GM06990 (cell line): ENCODE data around the gene ROM1.

Experiments used
- DNase-seq: peaks from one replicate; pipeline ENCODE4 v3.0.0-alpha.2; 2011; ENCODE audit not compliant: insufficient read length; ENCODE audit errors: extremely low read depth
- H3K27me3 ChIP-seq: replicated peaks from 2 replicates; pipeline ENCODE4 v1.6.0; 2011; ENCODE audit warnings: low read length; ENCODE audit not compliant: control insufficient read depth, insufficient read depth
- H3K36me3 ChIP-seq: 2 replicates; pipeline ENCODE4 v1.5.1; 2011; ENCODE audit warnings: low read length; ENCODE audit not compliant: control insufficient read depth, insufficient read depth
- H3K4me3 ChIP-seq: replicated peaks from 2 replicates; pipeline ENCODE4 v1.5.1; 2011; ENCODE audit warnings: low read depth, mild to moderate bottlenecking, control low read depth, low read length
- TF ChIP-seq, protein P1 (sequence below): IDR thresholded peaks from 2 replicates; pipeline ENCODE4 v1.5.1; 2011; ENCODE audit warnings: low read length, control low read depth, mild to moderate bottlenecking, inconsistent platforms; ENCODE audit not compliant: insufficient read depth, poor library complexity, severe bottlenecking

The ROM1 gene

DNA sequence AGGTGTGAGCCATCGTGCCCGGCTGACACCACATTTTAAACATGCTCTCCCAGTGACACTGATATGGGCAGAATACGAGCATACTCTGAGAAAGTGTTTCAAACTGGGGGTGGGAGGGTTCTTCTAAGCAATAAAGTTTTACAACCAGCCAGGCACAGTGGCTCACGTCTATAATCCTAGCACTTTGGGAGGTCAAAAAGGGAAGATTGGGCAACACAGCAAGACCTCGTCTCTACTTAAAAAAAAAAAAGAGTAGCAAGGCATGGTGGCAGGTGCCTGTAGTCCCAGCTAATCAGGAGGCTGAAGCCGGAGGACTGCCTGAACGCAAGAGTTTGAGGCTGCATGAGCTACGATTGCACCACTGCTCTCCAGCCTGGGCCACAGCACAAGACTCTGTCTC lies 31.2 kb downstream of the ROM1 start:
- H3K4me3 ChIP-seq, result no peak overlapping the region
- no peaks in the 10 kb centered on the region for H3K27me3 ChIP-seq
- TF ChIP-seq, protein P1, sequence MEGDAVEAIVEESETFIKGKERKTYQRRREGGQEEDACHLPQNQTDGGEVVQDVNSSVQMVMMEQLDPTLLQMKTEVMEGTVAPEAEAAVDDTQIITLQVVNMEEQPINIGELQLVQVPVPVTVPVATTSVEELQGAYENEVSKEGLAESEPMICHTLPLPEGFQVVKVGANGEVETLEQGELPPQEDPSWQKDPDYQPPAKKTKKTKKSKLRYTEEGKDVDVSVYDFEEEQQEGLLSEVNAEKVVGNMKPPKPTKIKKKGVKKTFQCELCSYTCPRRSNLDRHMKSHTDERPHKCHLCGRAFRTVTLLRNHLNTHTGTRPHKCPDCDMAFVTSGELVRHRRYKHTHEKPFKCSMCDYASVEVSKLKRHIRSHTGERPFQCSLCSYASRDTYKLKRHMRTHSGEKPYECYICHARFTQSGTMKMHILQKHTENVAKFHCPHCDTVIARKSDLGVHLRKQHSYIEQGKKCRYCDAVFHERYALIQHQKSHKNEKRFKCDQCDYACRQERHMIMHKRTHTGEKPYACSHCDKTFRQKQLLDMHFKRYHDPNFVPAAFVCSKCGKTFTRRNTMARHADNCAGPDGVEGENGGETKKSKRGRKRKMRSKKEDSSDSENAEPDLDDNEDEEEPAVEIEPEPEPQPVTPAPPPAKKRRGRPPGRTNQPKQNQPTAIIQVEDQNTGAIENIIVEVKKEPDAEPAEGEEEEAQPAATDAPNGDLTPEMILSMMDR, result no peak
- DNase-seq, result no peak
- H3K36me3 ChIP-seq, result peaks cover 17% of the 10 kb centered on the region

DNA sequence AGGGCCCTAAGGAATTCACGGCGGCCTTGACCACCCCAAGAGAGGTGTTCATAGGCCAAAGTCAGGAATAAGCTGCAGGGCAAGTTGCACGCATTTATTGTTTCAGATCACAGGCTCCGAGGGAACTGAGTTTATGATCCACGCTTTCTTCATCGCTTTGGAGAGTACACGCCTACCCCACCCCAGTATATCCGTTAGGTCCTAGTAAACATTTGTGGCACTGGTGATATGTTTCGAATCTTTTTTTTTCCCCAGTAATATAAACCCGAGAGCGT lies 32.6 kb downstream of the ROM1 start:
- Histone ChIP-seq H3K4me3 (peak overlapping the region; percentile 99), H3K27me3 (no peaks in the 10 kb centered on the region), H3K36me3 (peaks cover 19% of the 10 kb centered on the region)
- TF ChIP-seq, protein P1, result no peak
- no peak for DNase-seq

DNA sequence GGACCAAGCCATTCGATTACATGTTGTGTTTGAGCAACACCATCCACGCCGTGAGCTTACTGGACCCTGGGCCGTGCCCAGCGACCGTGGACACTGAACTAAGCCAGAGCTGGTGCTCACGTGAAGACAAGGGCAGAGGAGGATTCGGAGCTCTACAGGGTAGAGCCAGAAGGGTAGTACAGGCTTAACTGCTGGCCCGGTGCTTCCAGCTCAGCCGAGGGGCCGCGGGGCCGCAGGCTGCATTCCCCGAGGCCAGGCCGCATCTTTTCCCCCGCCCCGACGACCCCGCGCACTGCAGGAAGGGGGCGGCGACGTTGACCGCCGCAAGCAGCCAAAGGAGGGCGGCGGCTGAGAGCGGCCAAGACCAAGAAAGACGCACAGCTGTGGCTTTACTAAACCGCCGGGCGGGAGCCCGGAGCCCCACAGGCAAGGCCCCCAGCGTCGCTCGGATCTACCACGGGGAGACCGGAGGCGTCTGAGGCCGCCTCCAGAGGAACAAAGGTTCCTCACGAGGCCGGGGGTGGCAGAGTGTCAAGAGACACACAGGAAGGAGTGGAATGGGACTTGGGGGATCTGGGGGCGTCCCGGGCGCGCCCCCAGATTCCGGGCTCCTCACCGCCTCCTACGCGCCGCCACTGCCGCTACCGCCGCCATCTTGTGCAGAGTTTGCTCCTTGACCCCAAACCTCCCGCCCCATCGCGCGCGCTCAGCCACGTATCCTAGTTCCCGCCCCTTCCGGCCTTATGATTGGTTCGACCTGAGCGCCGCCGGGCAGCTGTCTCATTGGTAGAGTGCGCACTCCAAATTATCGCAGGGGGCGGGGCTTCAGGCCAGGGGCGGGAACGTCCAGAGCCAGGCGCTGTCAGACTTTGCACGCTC lies 33.1 kb downstream of the ROM1 start, which contains the start of gene GANAB:
TSS of gene GANAB (minus strand) at position 668 of the 879 bp plus-strand sequence. CDS start at position 654, 14 bp downstream.
- peaks cover 19% of the 10 kb centered on the region for H3K36me3 ChIP-seq
- peak; percentile 95 for DNase-seq
- H3K4me3 ChIP-seq, result peak within 1 kb of the TSS; percentile 99
- no peaks in the 10 kb centered on the region for H3K27me3 ChIP-seq
- TF ChIP-seq, protein P1, result no peak

DNA sequence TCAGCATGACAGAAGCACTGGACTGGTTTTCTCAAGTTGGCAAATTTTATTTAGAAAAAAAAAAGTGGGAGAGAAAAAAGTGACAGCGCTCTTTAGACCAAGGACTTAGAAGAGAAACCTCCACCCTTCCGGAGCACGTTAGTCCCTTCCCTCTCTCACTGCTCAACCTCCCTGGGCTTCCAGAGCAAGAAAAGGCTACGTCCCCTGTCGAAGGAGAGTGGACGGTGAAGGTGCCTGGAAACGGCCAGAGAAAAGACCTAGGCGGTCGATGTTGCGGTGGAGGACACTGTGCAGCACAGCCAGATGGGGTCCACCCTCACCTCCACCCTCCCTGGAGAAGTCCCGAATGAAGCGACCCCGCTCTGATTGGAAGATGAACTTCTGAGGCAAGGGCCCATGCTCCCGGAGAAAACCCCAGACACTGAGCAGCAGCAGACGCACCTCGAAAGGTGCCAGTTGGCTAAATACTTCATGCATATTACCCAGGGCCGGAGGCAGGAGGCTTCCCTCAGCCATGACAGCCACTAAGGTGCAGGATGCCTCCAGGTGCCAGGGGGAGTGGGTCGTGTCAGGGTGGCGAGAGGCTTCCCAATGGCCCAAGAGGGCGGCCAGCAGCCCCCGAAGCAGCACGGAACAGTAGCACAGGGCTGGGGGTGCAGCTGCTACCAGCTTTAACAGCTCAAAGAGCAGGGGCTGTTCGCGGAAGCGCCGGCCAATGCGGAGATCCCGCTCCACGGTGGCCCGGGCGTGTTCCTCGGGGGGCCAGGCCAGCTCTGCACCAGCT lies 34.0 kb downstream of the ROM1 start:
- H3K4me3 ChIP-seq, result no peak overlapping the region
- TF ChIP-seq, protein P1, result no peak
- no peak for DNase-seq
- no peaks in the 10 kb centered on the region for H3K27me3 ChIP-seq
- H3K36me3 ChIP-seq, result peaks cover 19% of the 10 kb centered on the region

DNA sequence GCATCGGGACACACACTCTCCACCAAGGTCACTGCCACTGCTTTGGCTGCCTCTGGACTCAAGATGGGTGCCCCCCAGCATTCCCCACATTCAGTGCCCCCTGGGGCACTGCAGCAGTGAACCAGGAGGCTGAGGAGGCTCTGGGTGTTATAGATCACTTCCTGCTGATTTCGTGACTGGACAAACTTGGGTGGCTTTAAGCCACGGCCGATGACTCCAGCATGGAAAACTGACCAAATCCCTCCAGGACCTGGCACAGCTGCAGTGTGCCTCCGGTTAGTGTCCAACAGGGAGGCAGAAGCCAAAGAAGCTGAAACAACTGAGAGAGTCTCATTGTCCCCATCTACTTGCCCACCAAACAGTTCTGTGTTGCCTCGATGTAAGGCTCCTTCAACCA lies 34.5 kb downstream of the ROM1 start:
- Histone ChIP-seq H3K36me3 (peaks cover 19% of the 10 kb centered on the region), H3K4me3 (no peak overlapping the region), H3K27me3 (no peaks in the 10 kb centered on the region)
- TF ChIP-seq, protein P1, result no peak
- DNase-seq, result no peak
